ENCODE results near the gene SPTBN2.

The SPTBN2 gene

GRCh38 chr11:66723693-66724092 lies 5.3 kb downstream of the SPTBN2 start:
- DNase-seq: no peak

GRCh38 chr11:66722745-66723651 lies 6.0 kb downstream of the SPTBN2 start:
- no peak for DNase-seq

- DNase-seq: no peak
Observed at GRCh38 chr11:66721939-66722338, 7.1 kb downstream of the SPTBN2 start.

GRCh38 chr11:66720899-66721470 lies 8.0 kb downstream of the SPTBN2 start:
- no peak for DNase-seq

- DNase-seq: peak; percentile 32
Observed at GRCh38 chr11:66720223-66720898, 8.7 kb downstream of the SPTBN2 start.

GRCh38 chr11:66719111-66719872 lies 9.7 kb downstream of the SPTBN2 start:
- DNase-seq: no peak

GRCh38 chr11:66718320-66718971 lies 10.6 kb downstream of the SPTBN2 start:
- DNase-seq: no peak

GRCh38 chr11:66717925-66718319 lies 11.1 kb downstream of the SPTBN2 start:
- no peak for DNase-seq

- DNase-seq: no peak
Observed at GRCh38 chr11:66716996-66717395, 12.0 kb downstream of the SPTBN2 start.

- DNase-seq: no peak
Observed at GRCh38 chr11:66715346-66716085, 13.5 kb downstream of the SPTBN2 start.

- no peak for DNase-seq
Observed at GRCh38 chr11:66713746-66714480, 15.1 kb downstream of the SPTBN2 start.

GRCh38 chr11:66710384-66710930 lies 18.6 kb downstream of the SPTBN2 start:
- no peak for DNase-seq

- no peak for DNase-seq
Observed at GRCh38 chr11:66708701-66709100, 20.3 kb downstream of the SPTBN2 start.

- no peak for DNase-seq
Observed at GRCh38 chr11:66708094-66708493, 20.9 kb downstream of the SPTBN2 start.

GRCh38 chr11:66707486-66707885 lies 21.5 kb downstream of the SPTBN2 start:
- no peak for DNase-seq

GRCh38 chr11:66706989-66707388 lies 22.0 kb downstream of the SPTBN2 start:
- DNase-seq: no peak

GRCh38 chr11:66705587-66706335 lies 23.3 kb downstream of the SPTBN2 start:
- DNase-seq: no peak

GRCh38 chr11:66704659-66705360 lies 24.2 kb downstream of the SPTBN2 start:
- no peak for DNase-seq

Measured in stimulated activated CD4-positive, alpha-beta T cell treated with anti-CD3 and anti-CD28 coated beads, Interleukin-4, amount 100 ng/mL, for 24 hours (primary cell).